DND-41 (cell line): ENCODE data around the gene PCDHB3.
"Not testable (repeated sequence)": the region's sequence is repeated elsewhere in the genome, so short reads cannot be mapped to it uniquely, and the experiment has no call there.

Experiments
- ATAC-seq: fragments of 200-7000 bp; cut with Tn5 transposase; 3 replicates; pipeline ENCODE4 v1.9.1; 2021; ENCODE audit warnings: low read depth; ENCODE audit not compliant: insufficient read depth
- DNase-seq: peaks from one replicate; pipeline ENCODE4 v3.0.0-alpha.2; 2020
- H2AFZ ChIP-seq: 2 replicates; pipeline ENCODE4 v1.6.0; 2012; ENCODE audit warnings: low read depth, low read length
- H3K27ac ChIP-seq: 2 replicates; pipeline ENCODE4 v1.5.1; 2012; ENCODE audit warnings: low read length, inconsistent platforms
- H3K27me3 ChIP-seq: fragments of 200-600 bp; sonication (generic); 2 replicates; pipeline ENCODE4 v1.6.0; 2012; ENCODE audit warnings: low read length, mild to moderate bottlenecking, inconsistent platforms; ENCODE audit not compliant: insufficient read depth, poor library complexity
- H3K36me3 ChIP-seq: 2 replicates; pipeline ENCODE4 v1.5.1; 2012; ENCODE audit warnings: low read length, inconsistent platforms; ENCODE audit not compliant: insufficient read depth
- H3K4me1 ChIP-seq: 2 replicates; pipeline ENCODE4 v1.5.1; 2012; ENCODE audit warnings: mild to moderate bottlenecking, low read length; ENCODE audit not compliant: insufficient read depth
- H3K4me2 ChIP-seq: 2 replicates; pipeline ENCODE4 v1.6.0; 2012; ENCODE audit warnings: mild to moderate bottlenecking, moderate library complexity, low read length, inconsistent platforms; ENCODE audit not compliant: insufficient read depth
- H3K4me3 ChIP-seq, 2 experiments: fragments of 200-600 bp in 1 of 2; shearing (Covaris generic) in 1 of 2; 2 replicates each; pipeline ENCODE4 v1.5.1; 2012 to 2016; ENCODE audit warnings: inconsistent platforms in 2 of 2, low read length in 2 of 2, mild to moderate bottlenecking in 2 of 2, low read depth in 1 of 2, moderate library complexity in 1 of 2
- H3K79me2 ChIP-seq: 2 replicates; pipeline ENCODE4 v1.6.0; 2012; ENCODE audit warnings: low read length, inconsistent platforms; ENCODE audit not compliant: insufficient read depth
- H3K9ac ChIP-seq: 2 replicates; pipeline ENCODE4 v1.6.0; 2012; ENCODE audit warnings: low read depth, mild to moderate bottlenecking, inconsistent platforms, low read length, moderate library complexity
- H3K9me3 ChIP-seq: 2 replicates; pipeline ENCODE4 v1.5.1; 2012; ENCODE audit warnings: low read length, moderate library complexity, mild to moderate bottlenecking, inconsistent platforms; ENCODE audit not compliant: insufficient read depth, severe bottlenecking
- H4K20me1 ChIP-seq: 2 replicates; pipeline ENCODE4 v1.6.0; 2012; ENCODE audit warnings: low read length; ENCODE audit not compliant: insufficient read depth
- CTCF ChIP-seq: IDR thresholded peaks from 2 replicates; pipeline ENCODE4 v1.5.1; 2012; ENCODE audit warnings: borderline replicate concordance, low read length, moderate library complexity, mild to moderate bottlenecking; ENCODE audit not compliant: poor library complexity, severe bottlenecking; ENCODE audit errors: extremely low read depth
- EZH2 ChIP-seq: IDR thresholded peaks from 3 replicates; pipeline ENCODE4 v1.6.1; 2012; ENCODE audit warnings: borderline replicate concordance, low read depth, mild to moderate bottlenecking, moderate library complexity, low read length, inconsistent platforms; ENCODE audit not compliant: severe bottlenecking

PCDHB3 gene

GRCh38 chr5:141094481-141095262, 5.6 kb upstream of the PCDHB3 start, which contains the start of gene PCDHB2:
PCDHB2 (plus strand) TSS chr5:141094615; CDS start chr5:141094791, 176 bp downstream.
- no peak within 1 kb of the TSS for H3K9ac ChIP-seq
- no peak within 1 kb of the TSS for H3K4me2 ChIP-seq
- no peak within 1 kb of the TSS for H3K27ac ChIP-seq
- H3K79me2 ChIP-seq: no peaks in the 10 kb centered on the region
- ATAC-seq (no peak), DNase-seq (no peak)
- TF ChIP-seq EZH2 (no peak), CTCF (no peak)
- H3K4me3 ChIP-seq: no peak within 1 kb of the TSS
- no peaks in the 10 kb centered on the region for H3K9me3 ChIP-seq
- no peak within 1 kb of the TSS for H2AFZ ChIP-seq
- no peaks in the 10 kb centered on the region for H3K27me3 ChIP-seq
- no peaks in the 10 kb centered on the region for H3K4me1 ChIP-seq
- no peaks in the 10 kb centered on the region for H3K36me3 ChIP-seq
- H4K20me1 ChIP-seq: no peaks in the 10 kb centered on the region

GRCh38 chr5:141095263-141095641, 5.0 kb upstream of the PCDHB3 start:
- no peaks in the 10 kb centered on the region for H3K4me1 ChIP-seq
- TF ChIP-seq CTCF (no peak), EZH2 (no peak)
- H3K36me3 ChIP-seq: no peaks in the 10 kb centered on the region
- no peaks in the 10 kb centered on the region for H3K79me2 ChIP-seq
- ATAC-seq (no peak), DNase-seq (no peak)
- H3K9ac ChIP-seq: no peak overlapping the region
- no peaks in the 10 kb centered on the region for H3K27me3 ChIP-seq
- no peak overlapping the region for H3K4me2 ChIP-seq
- no peak overlapping the region for H2AFZ ChIP-seq
- H3K4me3 ChIP-seq: no peak overlapping the region
- no peaks in the 10 kb centered on the region for H4K20me1 ChIP-seq
- no peak overlapping the region for H3K27ac ChIP-seq
- no peaks in the 10 kb centered on the region for H3K9me3 ChIP-seq

- H3K9ac ChIP-seq, H4K20me1 ChIP-seq, H2AFZ ChIP-seq, H3K4me2 ChIP-seq, H3K79me2 ChIP-seq, DNase-seq, H3K4me1 ChIP-seq, ATAC-seq, H3K4me3 ChIP-seq, H3K9me3 ChIP-seq, H3K27me3 ChIP-seq, H3K27ac ChIP-seq, H3K36me3 ChIP-seq: not testable (repeated sequence)
Observed at GRCh38 chr5:141096181-141096580, 4.1 kb upstream of the PCDHB3 start.

- not testable (repeated sequence) for H2AFZ ChIP-seq, ATAC-seq, H3K27ac ChIP-seq, H3K36me3 ChIP-seq, H3K9ac ChIP-seq, DNase-seq, H3K4me3 ChIP-seq, H3K9me3 ChIP-seq, H3K4me1 ChIP-seq, H4K20me1 ChIP-seq, H3K79me2 ChIP-seq, H3K27me3 ChIP-seq, H3K4me2 ChIP-seq
Observed at GRCh38 chr5:141096586-141096985, 3.7 kb upstream of the PCDHB3 start.
